Mesodermal cell (in vitro differentiated cells): ENCODE measurements around the gene PTPN18.

Source experiments
- H3K27ac ChIP-seq: 2 replicates; pipeline ENCODE4 v1.7.0; 2013; ENCODE audit warnings: mild to moderate bottlenecking, low read depth, low read length, moderate library complexity; ENCODE audit not compliant: severe bottlenecking
- H3K36me3 ChIP-seq: 2 replicates; pipeline ENCODE4 v1.7.1; 2013; ENCODE audit warnings: mild to moderate bottlenecking, low read length, moderate library complexity; ENCODE audit not compliant: control insufficient read depth, insufficient read depth
- H3K4me1 ChIP-seq: one replicate; pipeline ENCODE4 v1.7.1; 2013; ENCODE audit warnings: mild to moderate bottlenecking, low read length; ENCODE audit not compliant: insufficient read depth, control insufficient read depth, poor library complexity, severe bottlenecking
- H3K4me3 ChIP-seq: 2 replicates; pipeline ENCODE4 v1.7.0; 2013; ENCODE audit warnings: low read length, control low read depth, mild to moderate bottlenecking; ENCODE audit not compliant: insufficient read depth, poor library complexity, severe bottlenecking; ENCODE audit errors: extremely low read depth
- H3K9me3 ChIP-seq: 2 replicates; pipeline ENCODE4 v1.7.1; 2013; ENCODE audit warnings: mild to moderate bottlenecking, low read length, moderate library complexity; ENCODE audit not compliant: control insufficient read depth
- WGBS, 2 experiments: methylation state at CpG; one replicate each; pipeline ENCODE4 v1.1.5; 2013; ENCODE audit warnings: missing lambda C conversion rate in 2 of 2; ENCODE audit not compliant: insufficient coverage in 2 of 2; 5-methylcytosine and 5-hydroxymethylcytosine counted together

PTPN18 gene

GRCh38 chr2:130351711-130352110, 4.1 kb upstream of the PTPN18 start:
- 81 to 83% methylated on average over 7 of the region's 7 CpGs for WGBS, 2 experiments
- Histone ChIP-seq H3K4me3 (no peak overlapping the region), H3K4me1 (peaks cover 4% of the 10 kb centered on the region), H3K9me3 (no peaks in the 10 kb centered on the region), H3K36me3 (peaks cover 23% of the 10 kb centered on the region), H3K27ac (no peak overlapping the region)

DNA sequence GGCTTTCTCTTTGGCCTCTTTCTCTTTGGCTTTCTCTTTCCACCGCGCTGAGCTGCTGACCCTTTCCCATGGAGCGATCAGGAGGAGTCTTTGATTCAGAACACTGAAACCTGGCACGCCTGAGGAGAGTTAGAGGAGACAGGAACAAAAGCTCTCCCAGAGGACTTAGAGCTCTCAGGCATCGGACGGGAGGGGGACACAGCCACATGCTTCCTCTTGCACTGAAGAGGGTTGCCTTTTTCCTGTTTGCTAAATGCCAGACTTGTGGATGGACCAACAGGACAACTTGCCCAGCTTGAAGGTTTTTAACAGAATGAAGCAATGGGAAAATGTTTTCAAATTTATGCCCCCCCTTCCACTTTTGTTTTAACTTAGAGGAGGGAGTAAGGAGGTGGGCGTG, 3.6 kb upstream of the PTPN18 start:
- WGBS, 2 experiments = 88 to 100% methylated on average over 3 to 4 of the region's 7 CpGs
- no peak overlapping the region for H3K4me3 ChIP-seq
- H3K9me3 ChIP-seq = no peaks in the 10 kb centered on the region
- peaks cover 18% of the 10 kb centered on the region for H3K36me3 ChIP-seq
- peaks cover 4% of the 10 kb centered on the region for H3K4me1 ChIP-seq
- no peak overlapping the region for H3K27ac ChIP-seq

DNA sequence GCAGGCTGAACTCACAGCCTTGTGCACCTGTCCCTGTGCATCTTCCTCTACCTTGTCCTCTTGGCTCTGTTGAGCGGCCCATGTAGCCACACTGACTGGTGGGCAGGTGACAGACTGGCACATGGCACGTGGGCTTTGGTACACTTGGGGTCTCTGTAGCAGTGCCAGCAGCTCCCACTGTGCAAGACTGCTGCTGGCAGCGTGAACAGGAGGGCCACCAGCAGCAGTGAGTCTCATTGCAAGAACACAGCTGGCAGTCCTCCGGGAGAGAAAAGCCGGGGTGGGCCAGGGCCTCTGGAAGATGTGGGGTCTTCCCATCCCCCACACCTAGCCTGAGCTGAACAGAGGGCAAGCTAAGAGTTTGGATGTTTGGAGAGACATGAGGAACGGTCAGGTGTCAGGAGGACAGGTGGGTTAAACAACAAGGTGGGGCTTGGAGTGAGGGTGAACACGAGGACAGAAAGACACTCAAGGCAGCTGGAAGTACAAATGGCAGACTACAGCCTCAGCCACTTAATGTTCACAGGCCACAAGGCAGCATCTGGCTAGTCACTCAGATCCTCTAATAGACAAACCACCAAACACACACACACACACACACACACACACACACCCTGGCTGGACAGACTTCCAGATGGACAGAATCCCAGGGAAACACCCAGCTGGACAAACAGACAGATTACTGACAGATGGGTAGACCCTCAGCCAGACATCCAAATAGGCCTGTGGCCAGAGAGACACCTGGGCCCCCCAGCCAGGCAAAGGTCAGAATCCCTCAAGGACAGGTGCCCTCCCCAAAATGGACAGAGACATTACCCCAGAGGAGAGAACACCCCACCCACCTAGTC, 2.3 kb upstream of the PTPN18 start:
- no peak overlapping the region for H3K4me3 ChIP-seq
- H3K27ac ChIP-seq = no peak overlapping the region
- 86 to 91% methylated on average over 5 to 6 of the region's 7 CpGs for WGBS, 2 experiments
- H3K36me3 ChIP-seq = peaks cover 5% of the 10 kb centered on the region
- no peaks in the 10 kb centered on the region for H3K9me3 ChIP-seq
- peaks cover 4% of the 10 kb centered on the region for H3K4me1 ChIP-seq

- H3K27ac ChIP-seq = no peak overlapping the region
- H3K36me3 ChIP-seq = peaks cover 4% of the 10 kb centered on the region
- no peak overlapping the region for H3K4me3 ChIP-seq
- WGBS, 2 experiments = 58 to 73% methylated on average over 1 of the region's 1 CpG
- H3K4me1 ChIP-seq = peaks cover 4% of the 10 kb centered on the region
- H3K9me3 ChIP-seq = no peaks in the 10 kb centered on the region
Observed at GRCh38 chr2:130354139-130354428, 1.8 kb upstream of the PTPN18 start.

GRCh38 chr2:130355172-130355577, 681 bp upstream of the PTPN18 start:
- WGBS, 2 experiments = 26 to 30% methylated on average over 19 to 21 of the region's 21 CpGs
- H3K4me1 ChIP-seq = peaks cover 4% of the 10 kb centered on the region
- no peak overlapping the region for H3K27ac ChIP-seq
- no peaks in the 10 kb centered on the region for H3K36me3 ChIP-seq
- H3K4me3 ChIP-seq = peak overlapping the region; percentile 54
- no peaks in the 10 kb centered on the region for H3K9me3 ChIP-seq

DNA sequence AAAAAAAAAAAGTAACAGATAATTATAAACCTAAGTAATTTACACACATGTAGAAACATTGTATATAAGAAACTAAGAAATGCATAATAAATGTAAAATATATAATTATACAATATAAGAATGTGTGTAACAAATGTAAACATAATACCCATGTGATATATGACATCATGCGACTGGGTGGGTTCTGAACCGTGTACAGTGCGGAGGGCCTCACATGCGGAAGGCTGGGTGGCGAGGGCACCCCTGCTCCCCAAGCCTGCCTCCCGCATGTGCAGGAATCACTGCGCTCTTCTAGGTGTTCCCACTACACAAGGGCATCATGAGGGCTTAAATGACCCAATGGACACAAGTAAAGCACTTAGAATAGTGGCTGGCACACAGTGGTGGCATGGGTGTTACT, 2.0 kb downstream of the PTPN18 start:
- Histone ChIP-seq H3K9me3 (no peaks in the 10 kb centered on the region), H3K4me1 (peaks cover 4% of the 10 kb centered on the region), H3K27ac (no peak overlapping the region), H3K4me3 (no peak overlapping the region), H3K36me3 (no peaks in the 10 kb centered on the region)
- 98 to 100% methylated on average over 3 to 6 of the region's 7 CpGs for WGBS, 2 experiments

DNA sequence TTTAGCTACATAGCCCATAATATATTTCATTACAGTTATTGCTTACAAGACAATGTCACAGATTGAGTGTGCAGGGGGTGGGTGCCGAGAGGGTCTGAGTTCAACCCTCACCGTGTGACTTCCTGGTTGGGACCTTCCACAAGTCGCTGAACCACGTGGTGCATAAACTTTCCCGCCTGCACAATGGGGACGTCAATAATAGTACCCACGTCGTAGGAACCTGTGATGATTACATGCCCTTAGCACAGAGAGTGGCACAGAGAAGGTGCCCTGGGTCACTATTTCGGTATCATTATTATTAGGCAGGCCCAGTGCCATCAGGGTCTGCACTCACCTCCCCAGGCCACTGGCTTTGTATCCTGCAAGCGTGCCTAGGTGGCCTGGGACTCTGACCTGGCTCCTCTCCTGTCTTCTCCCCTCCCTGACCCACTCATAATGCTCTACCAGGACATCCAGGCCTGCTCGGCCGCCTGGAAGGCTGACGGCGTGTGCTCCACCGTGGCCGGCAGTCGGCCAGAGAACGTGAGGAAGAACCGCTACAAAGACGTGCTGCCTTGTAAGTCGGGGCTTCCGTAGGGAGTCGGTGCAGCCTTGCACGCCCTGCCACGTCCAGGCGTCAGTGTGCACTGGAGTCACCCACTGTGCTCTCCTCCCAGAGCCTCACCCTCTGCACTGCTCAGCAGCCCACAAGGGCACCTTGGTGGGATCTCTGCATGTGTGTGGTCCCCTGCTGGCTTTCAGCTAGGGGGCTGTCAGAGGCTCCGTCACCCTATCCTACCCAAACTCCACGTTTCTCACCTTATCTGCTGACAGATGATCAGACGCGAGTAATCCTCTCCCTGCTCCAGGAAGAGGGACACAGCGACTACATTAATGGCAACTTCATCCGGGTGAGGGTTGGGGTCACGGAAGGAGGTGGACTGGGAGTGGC, 2.8 kb downstream of the PTPN18 start:
- Histone ChIP-seq H3K9me3 (no peaks in the 10 kb centered on the region), H3K4me3 (no peak overlapping the region), H3K36me3 (no peaks in the 10 kb centered on the region), H3K4me1 (peaks cover 4% of the 10 kb centered on the region), H3K27ac (no peak overlapping the region)
- 93% methylated on average over 32 to 33 of the region's 33 CpGs for WGBS, 2 experiments

DNA sequence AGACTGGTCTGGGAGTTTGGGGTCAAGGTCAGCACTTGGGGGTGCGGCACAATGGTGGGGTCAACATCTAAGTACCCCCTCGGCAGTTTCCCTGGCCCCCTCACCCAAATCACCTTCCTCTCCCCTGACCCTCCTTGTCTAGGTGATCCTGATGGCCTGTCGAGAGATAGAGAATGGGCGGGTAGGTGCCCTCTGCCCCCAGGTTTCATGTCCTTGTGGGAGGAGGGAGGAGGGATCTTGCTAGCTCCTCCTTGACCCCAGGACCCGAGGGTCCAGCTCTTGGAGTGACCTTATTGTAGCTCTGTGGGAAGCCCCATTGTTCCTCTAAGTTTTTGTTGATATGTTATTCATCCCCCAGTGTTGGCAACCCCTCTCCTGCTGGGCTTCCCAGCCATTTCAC, 3.6 kb downstream of the PTPN18 start:
- Histone ChIP-seq H3K9me3 (no peaks in the 10 kb centered on the region), H3K27ac (no peak overlapping the region), H3K4me3 (no peak overlapping the region), H3K36me3 (no peaks in the 10 kb centered on the region), H3K4me1 (peaks cover 4% of the 10 kb centered on the region)
- 100% methylated on average over 1 of the region's 5 CpGs; no CpG with 5 or more reads in 1 of the 2 experiments for WGBS, 2 experiments

- H3K27ac ChIP-seq = no peak overlapping the region
- H3K4me3 ChIP-seq = no peak overlapping the region
- H3K9me3 ChIP-seq = no peaks in the 10 kb centered on the region
- H3K4me1 ChIP-seq = no peaks in the 10 kb centered on the region
- no peaks in the 10 kb centered on the region for H3K36me3 ChIP-seq
Observed at GRCh38 chr2:130363479-130363878, 7.6 kb downstream of the PTPN18 start.

DNA sequence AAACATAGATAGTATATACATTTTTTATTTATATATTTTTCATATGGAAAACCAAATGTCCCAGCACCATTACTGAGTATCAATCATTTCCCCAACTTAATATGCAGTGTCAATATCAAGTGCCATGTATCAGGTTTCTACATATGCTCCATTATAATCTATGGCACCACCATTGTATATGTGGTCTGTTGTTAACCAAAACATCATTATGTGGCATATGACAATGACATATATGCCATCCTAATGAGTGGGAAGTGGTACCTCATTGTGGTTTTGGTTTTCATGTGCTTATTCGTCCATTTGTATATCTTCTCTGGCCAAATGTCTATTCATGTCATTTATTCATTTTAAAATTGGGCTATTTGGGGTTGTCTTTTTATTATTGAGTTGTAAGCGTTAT, 9.2 kb downstream of the PTPN18 start:
- Histone ChIP-seq H3K36me3 (no peaks in the 10 kb centered on the region), H3K27ac (no peak overlapping the region), H3K4me3 (no peak overlapping the region), H3K9me3 (no peaks in the 10 kb centered on the region), H3K4me1 (no peaks in the 10 kb centered on the region)
- no CpG with 5 or more reads among the region's 2 CpGs for WGBS, 2 experiments

GRCh38 chr2:130365963-130366362, 10.1 kb downstream of the PTPN18 start:
- WGBS, 2 experiments = 88 to 100% methylated on average over 2 of the region's 2 CpGs
- no peaks in the 10 kb centered on the region for H3K9me3 ChIP-seq
- no peak overlapping the region for H3K4me3 ChIP-seq
- no peaks in the 10 kb centered on the region for H3K4me1 ChIP-seq
- H3K27ac ChIP-seq = no peak overlapping the region
- peaks cover under 1% of the 10 kb centered on the region for H3K36me3 ChIP-seq
